ENCODE measurements around the gene NR3C2.

DNA sequence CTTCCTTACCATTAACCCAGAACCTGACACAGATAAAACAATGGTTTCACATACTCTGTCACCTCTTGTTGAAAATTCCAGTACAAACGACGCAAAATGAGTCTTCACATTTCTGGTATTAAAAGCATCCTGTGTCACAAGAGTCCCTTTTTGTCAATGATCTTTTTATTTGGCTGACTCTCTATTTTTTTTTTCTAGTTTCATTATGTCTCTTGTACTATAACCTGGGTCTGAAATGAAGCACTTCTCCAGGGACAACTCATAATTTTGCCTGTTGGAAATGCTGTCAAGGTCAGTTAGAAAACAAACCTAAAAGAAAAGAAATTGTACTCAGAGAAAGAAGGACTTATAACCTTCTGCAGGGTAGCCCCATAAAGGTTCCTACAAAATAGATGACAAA lies 93.1 kb downstream of the NR3C2 start:
- TF ChIP-seq CTCF (IDR thresholded peaks at IDR 0.05) (no peak), ZFX (IDR thresholded peaks at IDR 0.05; ENCODE audit: borderline replicate concordance) (no peak)
